HG03108 (cell line): Measurements from ENCODE around the gene PTPRA.

Experiments
- ATAC-seq: cut with Tn5 transposase; IDR thresholded peaks from one replicate; pipeline ENCODE4 v1.9.1; 2021; ENCODE audit warnings: moderate library complexity; ENCODE audit not compliant: unreplicated experiment

Gene PTPRA

DNA sequence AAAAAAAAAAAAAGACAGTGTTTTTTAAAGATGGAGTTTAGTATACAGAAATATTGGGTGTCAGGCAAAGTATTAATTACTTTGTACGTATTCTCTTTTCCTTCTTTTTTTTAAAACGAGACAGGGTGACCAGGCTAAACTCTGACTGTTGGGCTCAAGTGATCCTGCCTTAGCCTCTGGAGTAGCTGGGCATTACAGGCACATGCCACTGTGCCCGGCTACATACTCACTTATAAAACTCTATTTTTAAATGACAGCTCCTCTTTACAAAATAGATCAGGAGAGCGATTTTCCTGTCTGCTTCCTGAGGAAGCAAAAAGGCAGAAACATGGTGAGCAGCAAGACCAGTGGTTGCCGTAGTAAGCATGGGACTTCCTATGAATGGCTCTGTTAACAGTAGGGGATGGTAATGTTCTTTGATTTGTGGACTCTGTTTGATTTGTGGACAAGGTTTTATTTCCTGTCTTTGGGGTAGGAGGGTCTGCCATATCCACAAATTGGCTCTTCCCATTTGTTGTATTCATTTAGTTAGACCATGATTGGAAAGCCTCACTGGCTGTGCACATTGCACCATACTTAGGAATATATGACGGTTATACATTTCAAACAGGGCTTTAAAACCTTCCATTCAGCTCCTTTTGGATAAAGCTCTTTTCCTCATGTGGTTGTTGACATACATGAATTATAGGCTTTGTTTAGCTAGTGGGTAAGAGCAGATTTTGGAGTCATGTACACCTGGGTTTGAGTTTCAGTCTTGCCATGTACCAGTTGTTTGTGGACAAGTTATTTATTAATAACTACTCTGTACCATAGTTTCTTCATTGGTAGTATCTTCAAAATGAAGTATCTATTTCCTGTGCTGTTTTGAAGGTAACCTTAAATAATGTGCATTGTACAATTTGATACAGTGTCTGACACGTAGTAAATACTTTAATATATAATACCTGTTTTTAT is 45.1 kb downstream of the PTPRA start:
- ATAC-seq, result no peak

GRCh38 chr20:2919518-2920245 is 46.4 kb downstream of the PTPRA start:
- ATAC-seq, result no peak

- no peak for ATAC-seq
Observed at GRCh38 chr20:2920473-2920872, 47.2 kb downstream of the PTPRA start.

- ATAC-seq, result no peak
Observed at GRCh38 chr20:2921506-2921905, 48.2 kb downstream of the PTPRA start.

- no peak for ATAC-seq
Observed at GRCh38 chr20:2922957-2923356, 49.7 kb downstream of the PTPRA start.

- no peak for ATAC-seq
Observed at GRCh38 chr20:2930538-2930937, 57.3 kb downstream of the PTPRA start.

DNA sequence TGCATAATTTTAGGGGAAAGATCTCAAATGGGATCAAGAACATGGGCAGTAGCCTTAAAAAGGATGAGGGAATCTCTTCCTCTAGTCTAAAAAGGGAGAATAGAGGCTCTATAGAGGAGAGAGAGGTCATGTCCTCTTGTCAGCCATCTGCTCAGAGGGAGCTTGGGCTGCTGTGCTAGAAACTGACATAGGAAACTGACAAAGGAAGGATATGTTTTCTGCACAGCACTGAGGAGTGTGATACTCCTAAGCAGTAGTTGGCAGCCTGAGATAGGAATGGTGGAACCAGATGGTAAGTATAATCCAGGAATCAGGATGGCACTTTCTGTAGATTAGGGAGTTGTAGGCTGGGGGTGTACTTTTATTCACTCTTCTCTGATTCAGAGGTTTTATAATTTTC is 59.2 kb downstream of the PTPRA start:
- ATAC-seq, result no peak

GRCh38 chr20:2937902-2938301 is 64.6 kb downstream of the PTPRA start:
- ATAC-seq, result no peak

GRCh38 chr20:2942439-2942838 is 69.2 kb downstream of the PTPRA start:
- ATAC-seq, result no peak

DNA sequence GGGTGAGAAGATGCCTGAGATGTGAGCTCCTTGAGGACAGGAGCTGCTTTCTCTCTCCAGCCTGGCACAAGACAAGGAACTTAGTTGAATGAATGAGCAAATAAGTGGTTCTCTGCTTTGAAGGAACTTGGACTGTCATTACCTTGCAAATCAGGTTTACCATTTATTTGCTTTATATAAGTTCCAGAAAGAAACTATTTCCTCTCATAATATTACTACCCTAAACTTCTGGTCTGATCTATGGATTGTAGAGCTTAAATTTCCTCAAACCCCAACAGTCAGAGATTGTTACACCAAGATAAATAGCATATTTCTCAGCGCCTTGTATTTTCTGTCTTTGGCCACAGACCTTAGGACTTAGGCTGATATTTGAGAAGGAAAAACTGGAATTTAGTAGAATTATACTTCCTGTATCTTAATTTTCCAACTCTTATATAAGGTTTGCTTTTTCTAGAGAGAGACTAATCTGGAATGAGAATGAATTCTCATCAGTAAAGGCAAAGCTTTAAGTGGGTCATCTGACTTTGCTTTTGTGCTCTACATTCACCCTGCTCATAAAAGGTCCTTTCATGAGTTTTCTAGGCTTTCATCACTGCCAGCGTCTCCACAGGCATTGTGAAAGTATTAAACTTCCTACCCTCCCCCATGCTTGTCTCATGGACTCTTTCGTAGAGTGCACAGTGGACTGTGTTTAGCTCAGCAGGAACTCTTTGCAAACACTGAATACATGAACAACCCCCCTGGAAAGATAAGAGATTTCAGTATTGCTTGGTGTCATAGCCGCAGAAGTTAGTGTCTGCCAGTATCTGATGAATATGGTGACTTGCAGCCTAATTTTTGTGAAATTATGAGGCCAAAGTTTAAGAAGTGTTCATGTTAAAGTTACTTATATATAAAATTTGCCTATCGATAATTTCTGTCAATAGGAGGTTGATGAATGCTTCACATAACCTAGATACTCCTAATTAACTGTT is 74.0 kb downstream of the PTPRA start:
- ATAC-seq, result no peak

DNA sequence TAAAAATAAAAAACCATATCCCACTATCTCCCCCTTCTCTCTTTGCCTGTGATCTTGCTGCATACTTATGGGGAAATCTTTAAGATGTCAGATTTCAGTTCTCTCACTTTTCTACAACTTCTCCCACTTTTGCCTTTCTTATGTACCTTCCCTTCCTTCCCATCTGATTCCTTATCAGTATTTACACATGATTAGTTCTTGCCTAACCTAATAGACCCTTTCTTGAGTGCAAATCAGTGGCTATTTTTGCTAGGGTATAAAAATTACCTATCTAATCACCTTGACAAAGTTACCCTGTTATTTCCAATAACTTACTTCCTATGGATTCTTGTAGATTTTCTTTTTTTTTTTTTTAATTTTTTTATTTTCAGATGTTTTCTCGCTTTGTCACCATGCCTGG is 75.7 kb downstream of the PTPRA start:
- no peak for ATAC-seq

GRCh38 chr20:2952766-2953165 is 79.5 kb downstream of the PTPRA start:
- ATAC-seq, result no peak

DNA sequence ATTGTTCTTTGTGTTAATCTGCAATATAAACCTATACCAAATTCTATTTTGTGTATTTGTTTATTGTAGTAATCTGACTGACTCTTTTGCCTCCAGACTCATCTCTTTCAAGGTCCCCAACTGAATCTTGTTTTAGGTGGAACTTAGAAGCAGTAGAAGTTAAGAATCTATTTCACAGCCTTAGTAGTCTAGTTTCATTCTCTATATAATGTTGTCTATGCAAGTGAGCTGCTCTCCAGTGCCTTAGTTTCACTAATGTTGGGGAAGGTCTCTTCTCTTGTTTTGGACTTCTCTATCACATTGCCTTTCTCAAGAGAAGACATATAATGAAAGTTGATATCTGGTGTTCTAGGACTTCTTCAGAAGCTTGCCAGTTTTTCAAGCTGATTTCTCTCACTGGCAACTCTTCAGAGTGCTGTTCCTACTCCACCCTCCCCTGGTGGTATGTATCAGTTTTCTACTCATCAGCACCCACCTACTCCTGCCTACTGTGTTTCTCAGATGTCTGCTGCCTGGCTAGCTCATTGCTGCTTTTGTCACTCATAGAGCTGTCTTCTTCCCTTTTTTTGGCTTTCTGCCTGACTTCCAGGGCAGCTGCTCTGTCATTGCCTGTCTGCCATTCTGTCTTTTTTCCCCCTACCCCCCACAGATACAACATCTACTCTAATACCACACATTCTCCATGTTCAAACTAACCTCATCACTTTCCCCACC is 82.1 kb downstream of the PTPRA start:
- ATAC-seq, result no peak

- ATAC-seq, result no peak
Observed at GRCh38 chr20:2956480-2956879, 83.2 kb downstream of the PTPRA start.

DNA sequence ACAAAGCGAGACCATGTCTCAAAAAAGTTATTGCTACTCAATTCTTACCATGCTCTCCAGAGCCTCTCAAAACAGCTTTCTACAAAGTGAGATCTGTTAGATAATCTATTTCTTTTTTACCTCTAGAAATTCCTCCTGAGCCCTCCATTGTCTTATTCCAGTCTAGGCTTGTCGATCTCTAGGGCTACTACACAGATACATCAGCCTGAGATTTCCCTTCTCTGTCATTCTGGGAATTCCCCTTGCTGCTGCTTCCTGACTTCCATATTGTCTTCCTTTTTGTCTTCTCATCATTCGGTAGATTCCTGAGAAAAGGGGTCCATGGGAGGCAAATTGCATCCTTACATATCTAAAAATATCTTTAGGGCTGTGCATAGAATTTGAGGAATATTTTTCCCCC is 94.6 kb downstream of the PTPRA start:
- ATAC-seq, result no peak

DNA sequence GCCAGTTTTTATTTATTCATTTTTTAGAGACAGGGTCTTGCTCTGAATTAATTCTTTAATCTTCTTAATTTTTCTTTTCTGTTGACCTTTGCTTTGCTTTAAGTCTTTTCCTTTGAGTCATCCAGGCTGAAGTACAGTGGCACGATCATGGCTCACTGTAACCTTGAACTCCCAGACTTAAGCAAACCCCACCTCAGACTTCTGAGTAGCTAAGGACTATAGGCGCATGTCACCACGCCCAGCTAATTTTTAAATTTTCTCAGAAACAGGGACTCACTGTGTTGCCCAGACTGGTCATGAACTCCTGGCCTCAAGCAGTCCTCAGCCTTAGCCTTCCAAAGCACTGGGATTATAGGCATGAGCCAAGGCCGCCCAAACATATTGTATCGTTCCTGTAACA is 98.8 kb downstream of the PTPRA start:
- no peak for ATAC-seq

DNA sequence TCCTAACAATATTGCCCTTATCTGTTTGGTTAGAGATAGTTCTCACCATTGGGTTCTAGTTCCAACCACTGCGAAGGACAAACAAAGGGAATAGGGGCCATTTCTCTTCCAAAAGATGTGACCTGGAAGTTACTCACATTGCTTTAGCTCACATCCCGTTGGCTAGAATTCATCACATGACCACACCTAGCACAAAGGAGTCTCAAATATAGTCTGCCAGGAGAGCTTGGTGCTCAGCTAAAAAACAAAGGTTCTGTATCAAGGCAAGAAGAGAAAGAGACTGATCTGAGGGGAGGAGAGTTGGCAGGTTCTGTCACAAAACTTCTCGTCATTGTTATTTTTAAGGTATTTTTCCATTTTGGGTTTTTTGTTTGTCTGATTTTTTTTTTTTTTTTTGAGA is 100.3 kb downstream of the PTPRA start:
- ATAC-seq, result no peak

GRCh38 chr20:2978519-2978918 is 105.2 kb downstream of the PTPRA start:
- ATAC-seq, result no peak

GRCh38 chr20:2981646-2982045 is 108.4 kb downstream of the PTPRA start:
- no peak for ATAC-seq

GRCh38 chr20:2983508-2983907 is 110.2 kb downstream of the PTPRA start:
- ATAC-seq, result no peak
